Subcutaneous adipose tissue (tissue), 4 donors: ENCODE data around the gene MED17. TPM values are rescaled to one million over a fixed set of nuclear protein-coding genes. Genes with fewer than 3 reads are reported as not detected.

Experiments
- total RNA-seq, 4 donors: library from RNA; depleted of rRNA; stranded (reverse); fragments of >200 nt; gene quantifications; one replicate each; pipeline ENCODE4 v1.1.0, GENCODE V29; 2016
- TF ChIP-seq, protein P1 (sequence below): fragments of 450-650 bp; IDR thresholded peaks from one replicate; pipeline ENCODE4 v1.5.1; 2016; ENCODE audit warnings: low read depth, mild to moderate bottlenecking, control low read depth, antibody characterized with exemption, moderate library complexity

The MED17 gene
- total RNA-seq, 4 donors from 2014 or later: 20.4 to 28.9 (median 23.4) TPM

DNA sequence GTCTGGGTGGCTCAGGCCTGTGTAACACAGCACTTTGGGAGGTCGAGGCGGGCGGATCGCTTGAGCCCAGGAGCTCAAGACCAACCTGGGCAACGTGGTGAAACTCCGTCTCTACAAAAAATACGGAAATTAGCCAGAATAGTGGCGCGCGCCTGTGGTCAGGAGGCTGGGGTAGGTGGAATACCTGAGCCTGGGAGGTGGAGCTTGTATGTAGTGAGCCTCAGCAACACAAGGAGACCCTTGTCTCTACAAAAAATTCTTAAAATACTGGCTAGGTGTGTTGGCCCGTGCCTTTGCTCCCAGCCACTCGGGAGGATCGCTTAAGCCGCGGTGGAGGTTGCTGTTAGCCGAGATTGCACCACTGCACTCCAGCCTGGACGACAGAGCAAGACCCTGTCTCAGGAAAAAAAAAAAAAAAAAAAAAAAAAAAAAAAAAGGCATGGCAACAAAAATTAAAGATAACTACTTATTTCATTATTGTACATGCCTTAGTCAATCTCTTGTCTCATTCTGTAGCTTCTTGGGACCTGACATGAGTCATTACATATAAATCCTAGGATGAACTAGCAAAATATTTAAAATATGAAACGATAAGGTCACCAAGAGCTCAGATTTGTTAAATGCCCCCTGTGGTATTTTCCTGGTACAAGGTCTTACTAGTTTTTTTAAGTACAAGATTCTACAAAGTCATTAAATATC lies 43.9 kb upstream of the MED17 start:
- TF ChIP-seq, protein P1, sequence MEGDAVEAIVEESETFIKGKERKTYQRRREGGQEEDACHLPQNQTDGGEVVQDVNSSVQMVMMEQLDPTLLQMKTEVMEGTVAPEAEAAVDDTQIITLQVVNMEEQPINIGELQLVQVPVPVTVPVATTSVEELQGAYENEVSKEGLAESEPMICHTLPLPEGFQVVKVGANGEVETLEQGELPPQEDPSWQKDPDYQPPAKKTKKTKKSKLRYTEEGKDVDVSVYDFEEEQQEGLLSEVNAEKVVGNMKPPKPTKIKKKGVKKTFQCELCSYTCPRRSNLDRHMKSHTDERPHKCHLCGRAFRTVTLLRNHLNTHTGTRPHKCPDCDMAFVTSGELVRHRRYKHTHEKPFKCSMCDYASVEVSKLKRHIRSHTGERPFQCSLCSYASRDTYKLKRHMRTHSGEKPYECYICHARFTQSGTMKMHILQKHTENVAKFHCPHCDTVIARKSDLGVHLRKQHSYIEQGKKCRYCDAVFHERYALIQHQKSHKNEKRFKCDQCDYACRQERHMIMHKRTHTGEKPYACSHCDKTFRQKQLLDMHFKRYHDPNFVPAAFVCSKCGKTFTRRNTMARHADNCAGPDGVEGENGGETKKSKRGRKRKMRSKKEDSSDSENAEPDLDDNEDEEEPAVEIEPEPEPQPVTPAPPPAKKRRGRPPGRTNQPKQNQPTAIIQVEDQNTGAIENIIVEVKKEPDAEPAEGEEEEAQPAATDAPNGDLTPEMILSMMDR: no peak

DNA sequence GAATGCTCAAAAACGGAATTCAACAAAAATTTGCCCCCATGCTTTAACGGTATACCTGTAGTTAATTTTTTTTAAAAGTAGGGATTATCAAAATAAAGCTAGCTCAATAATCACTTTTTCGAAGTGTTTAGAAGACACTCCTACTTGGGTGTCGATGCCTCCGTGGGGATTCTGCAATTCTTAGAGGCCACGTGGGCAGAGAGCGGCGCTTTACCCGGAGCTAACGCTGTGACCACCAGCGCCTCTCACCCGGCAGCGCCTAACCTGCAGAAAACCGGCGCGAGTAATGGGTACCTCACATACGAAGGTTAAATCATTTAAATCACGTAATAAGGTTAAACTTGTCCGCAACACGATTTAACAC lies 43.4 kb upstream of the MED17 start:
- TF ChIP-seq, protein P1: no peak

DNA sequence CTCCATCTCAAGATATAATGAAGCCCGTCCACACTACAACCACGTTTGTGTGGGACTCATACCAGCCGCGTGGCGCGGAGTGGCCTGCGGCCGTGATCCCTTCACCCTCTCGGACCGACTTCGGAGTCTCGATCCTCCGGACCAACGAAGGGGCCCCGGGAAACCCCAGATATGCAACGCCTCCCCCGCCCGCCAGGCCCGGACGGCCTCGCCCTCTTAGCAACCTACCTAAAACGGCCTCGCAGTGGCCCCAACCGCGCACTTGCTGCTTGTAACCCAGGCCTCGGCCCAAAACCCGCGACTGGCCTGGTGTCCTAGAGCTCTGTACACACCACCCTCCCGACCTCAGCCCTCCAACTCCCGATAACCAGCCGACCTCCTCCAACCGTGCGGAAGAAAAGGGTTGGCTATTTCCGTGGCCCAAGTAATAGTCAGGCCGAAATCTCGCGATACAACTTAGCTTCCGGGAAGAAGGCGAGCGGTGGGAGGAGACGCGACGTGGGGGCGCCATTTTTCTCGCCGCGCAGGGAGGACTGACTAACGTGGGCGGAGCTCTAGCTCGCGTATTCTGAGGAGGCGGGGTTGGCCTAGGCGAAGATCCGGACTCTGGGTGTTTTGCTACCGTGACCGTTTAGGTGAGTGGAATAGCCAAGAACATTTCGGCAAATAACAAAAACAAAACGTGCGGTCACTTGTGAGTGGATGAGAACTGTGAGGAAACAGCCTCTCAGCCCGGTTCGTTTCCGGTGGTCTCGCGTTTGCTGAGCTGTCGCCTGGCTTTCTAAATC lies 42.8 kb upstream of the MED17 start, which contains the start of the genes C11orf54 and TAF1D:
C11orf54 (plus strand) TSS at position 579 of the 788 bp plus-strand sequence. CDS start 5,722 bp downstream, outside the sequence.
TAF1D (minus strand) TSS at position 402 of the 788 bp plus-strand sequence. CDS start 2,191 bp downstream, outside the sequence.
- TF ChIP-seq, protein P1: no peak

DNA sequence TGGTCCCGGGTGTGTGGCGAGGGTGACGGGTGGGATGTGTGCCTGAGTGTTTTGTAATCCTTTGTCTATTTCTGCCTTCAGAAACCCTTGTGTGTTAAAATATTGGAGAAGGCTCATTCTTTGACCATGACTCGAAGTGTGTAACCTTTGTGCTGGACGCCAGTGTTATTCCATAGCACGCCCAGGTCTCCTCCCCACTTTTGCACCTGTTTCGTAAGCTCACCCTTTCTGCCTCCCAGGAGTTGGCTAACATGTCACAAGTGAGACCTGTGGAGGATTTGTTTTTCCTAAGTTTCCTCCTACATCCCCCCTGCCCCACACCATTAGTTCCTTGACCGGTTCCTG lies 42.2 kb upstream of the MED17 start:
- TF ChIP-seq, protein P1: no peak

DNA sequence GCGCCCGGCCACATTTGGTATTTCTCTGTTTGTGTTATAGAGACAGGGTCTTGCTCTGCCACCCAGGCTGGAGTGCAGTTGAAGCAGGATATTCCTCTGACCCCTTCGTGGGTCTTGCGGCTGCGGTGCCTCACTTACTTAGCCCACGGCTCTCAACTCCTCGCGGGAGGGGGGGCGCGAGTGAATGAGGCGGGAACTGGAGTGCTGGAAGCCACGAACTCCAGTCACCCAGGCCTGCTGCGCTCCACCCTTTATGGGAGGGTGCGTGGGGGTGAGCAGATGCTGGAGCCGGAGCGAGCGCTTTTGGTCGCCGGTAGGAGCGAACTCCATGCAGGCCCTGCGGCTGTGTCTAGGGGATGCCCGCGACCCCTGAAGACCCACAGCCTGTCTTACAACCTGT lies 40.8 kb upstream of the MED17 start:
- TF ChIP-seq, protein P1: no peak

GRCh38 chr11:93744669-93745004 lies 39.4 kb upstream of the MED17 start:
- TF ChIP-seq, protein P1: no peak

DNA sequence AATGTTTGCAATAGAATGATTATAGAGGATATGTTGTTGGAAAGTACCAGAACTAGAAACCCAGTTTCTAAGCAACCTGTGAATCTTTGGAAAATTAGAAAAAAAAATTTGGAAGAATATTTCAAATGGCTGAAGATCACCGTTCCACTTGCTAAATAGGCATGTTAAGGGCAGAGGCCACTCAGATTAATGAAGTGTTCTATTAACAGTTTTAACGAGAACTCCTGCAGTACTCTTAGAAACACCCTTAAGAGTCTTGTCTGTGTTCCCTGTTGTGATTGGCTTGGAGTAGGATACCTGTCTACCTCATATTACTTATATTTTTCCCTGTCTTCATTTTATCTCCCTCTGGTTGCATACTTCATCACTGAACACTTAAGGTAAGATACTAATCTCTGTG lies 38.0 kb upstream of the MED17 start:
- TF ChIP-seq, protein P1: no peak
